Testis (tissue), 2 donors: ENCODE measurements around the gene CGB8.

Source experiments
- POLR2A ChIP-seq: fragments of 450-650 bp; IDR thresholded peaks from one replicate; pipeline ENCODE4 v1.6.1; 2017; ENCODE audit warnings: antibody characterized with exemption, mild to moderate bottlenecking, moderate library complexity
- TF ChIP-seq, protein P1 (sequence below), 3 experiments: fragments of 450-650 bp in 2 of 3; fragments of 200-600 bp in 1 of 3; sonication (generic) in 1 of 3; IDR thresholded peaks; one replicate each; pipeline ENCODE4 v1.5.1; 2016 to 2019; ENCODE audit warnings: antibody characterized with exemption in 3 of 3, mild to moderate bottlenecking in 2 of 3, moderate library complexity in 1 of 3

DNA sequence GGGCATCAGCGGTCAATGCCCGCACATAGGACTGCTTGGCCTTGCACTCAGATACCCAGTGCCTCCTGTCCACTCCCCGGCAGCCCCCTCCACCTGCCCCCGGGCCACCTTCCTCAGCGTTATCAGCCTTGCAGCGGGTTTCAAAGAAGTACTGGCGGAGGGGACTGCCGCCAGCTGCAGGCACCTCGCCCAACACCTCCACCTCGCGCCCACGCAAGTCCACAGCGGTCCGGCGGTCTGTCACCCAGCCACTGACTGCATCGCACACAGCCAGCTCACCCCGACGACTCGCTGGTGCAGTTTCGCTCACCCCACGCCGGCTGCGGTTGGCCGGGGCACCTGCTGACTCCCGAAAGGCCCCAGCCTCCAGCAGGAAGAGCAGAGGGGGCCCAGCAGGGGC lies 12.5 kb upstream of the CGB8 start:
- no peak for TF ChIP-seq POLR2A
- TF ChIP-seq, protein P1, sequence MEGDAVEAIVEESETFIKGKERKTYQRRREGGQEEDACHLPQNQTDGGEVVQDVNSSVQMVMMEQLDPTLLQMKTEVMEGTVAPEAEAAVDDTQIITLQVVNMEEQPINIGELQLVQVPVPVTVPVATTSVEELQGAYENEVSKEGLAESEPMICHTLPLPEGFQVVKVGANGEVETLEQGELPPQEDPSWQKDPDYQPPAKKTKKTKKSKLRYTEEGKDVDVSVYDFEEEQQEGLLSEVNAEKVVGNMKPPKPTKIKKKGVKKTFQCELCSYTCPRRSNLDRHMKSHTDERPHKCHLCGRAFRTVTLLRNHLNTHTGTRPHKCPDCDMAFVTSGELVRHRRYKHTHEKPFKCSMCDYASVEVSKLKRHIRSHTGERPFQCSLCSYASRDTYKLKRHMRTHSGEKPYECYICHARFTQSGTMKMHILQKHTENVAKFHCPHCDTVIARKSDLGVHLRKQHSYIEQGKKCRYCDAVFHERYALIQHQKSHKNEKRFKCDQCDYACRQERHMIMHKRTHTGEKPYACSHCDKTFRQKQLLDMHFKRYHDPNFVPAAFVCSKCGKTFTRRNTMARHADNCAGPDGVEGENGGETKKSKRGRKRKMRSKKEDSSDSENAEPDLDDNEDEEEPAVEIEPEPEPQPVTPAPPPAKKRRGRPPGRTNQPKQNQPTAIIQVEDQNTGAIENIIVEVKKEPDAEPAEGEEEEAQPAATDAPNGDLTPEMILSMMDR (IDR thresholded peaks at IDR 0.05), result no peak
